Retinal pigment epithelial cell (primary cell): Measurements from ENCODE around the gene MIB2.

Source experiments
- DNase-seq: peaks from one replicate; pipeline ENCODE4 v3.0.0-alpha.2; 2010; ENCODE audit warnings: low read depth
- H3K4me3 ChIP-seq: 2 replicates; pipeline ENCODE4 v1.5.1; 2011; ENCODE audit warnings: mild to moderate bottlenecking, low read length, control low read depth, moderate library complexity
- CTCF ChIP-seq: conservative IDR thresholded peaks from 2 replicates; pipeline ENCODE4 v1.5.1; 2011; ENCODE audit warnings: low read depth, low read length, control low read depth, inconsistent platforms

MIB2 gene

GRCh38 chr1:1603671-1604373 is 11.5 kb upstream of the MIB2 start:
- DNase-seq: no peak
- TF ChIP-seq CTCF: no peak
- H3K4me3 ChIP-seq: no peak overlapping the region

GRCh38 chr1:1604374-1605033 is 10.8 kb upstream of the MIB2 start:
- no peak overlapping the region for H3K4me3 ChIP-seq
- TF ChIP-seq CTCF: no peak
- no peak for DNase-seq

- no peak overlapping the region for H3K4me3 ChIP-seq
- TF ChIP-seq CTCF: no peak
- no peak for DNase-seq
Measured at GRCh38 chr1:1605034-1605591, 10.2 kb upstream of the MIB2 start.

- H3K4me3 ChIP-seq: no peak overlapping the region
- DNase-seq: no peak
- no peak for TF ChIP-seq CTCF
Measured at GRCh38 chr1:1605724-1606123, 9.6 kb upstream of the MIB2 start.

GRCh38 chr1:1606232-1606631 is 9.1 kb upstream of the MIB2 start:
- DNase-seq: no peak
- TF ChIP-seq CTCF: no peak
- no peak overlapping the region for H3K4me3 ChIP-seq

GRCh38 chr1:1609822-1610485 is 5.3 kb upstream of the MIB2 start:
- no peak for DNase-seq
- TF ChIP-seq CTCF: no peak

More at GRCh38 chr1:1609822-1610485, 5.3 kb upstream of the MIB2 start:
- H3K4me3 ChIP-seq: no peak overlapping the region
